Measurements from ENCODE around the gene MACROD2.
"Not testable (repeated sequence)": the region's sequence is repeated elsewhere in the genome, so short reads cannot be mapped to it uniquely, and the experiment has no call there.

The MACROD2 gene

DNA sequence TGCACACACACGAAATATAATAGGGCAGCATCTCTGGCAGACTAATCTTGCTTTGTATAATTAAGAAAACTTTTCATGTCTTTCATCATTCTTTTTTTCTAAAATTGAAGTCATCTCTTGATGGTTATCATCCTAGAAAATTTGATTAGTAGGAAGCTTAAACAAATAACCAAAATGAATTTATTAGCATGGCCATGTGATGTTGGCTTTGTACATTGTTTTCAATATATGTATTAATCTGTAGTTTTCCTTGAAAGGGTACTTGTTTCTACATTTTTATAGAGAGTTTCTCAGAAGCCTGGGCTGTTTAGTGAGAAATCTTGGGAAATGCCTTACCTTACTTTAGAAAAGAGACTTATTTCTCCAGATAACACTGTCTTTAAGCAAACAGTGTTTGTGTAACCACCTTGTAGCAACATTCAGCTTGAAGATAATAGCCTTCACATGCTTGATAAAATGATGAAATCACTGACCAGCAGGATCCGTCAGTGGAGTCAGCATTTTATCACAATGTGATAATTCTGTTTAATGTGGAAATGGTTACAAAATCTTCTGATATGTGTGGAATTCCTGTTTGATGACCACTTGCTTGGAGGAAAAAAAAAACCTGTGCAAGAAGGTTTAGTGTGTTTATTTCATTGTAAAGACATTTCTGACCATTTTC, 147.8 kb downstream of the MACROD2 start:
- intact Hi-C loops (cut with DNase I): no loop called here
- no peak for DNase-seq

DNA sequence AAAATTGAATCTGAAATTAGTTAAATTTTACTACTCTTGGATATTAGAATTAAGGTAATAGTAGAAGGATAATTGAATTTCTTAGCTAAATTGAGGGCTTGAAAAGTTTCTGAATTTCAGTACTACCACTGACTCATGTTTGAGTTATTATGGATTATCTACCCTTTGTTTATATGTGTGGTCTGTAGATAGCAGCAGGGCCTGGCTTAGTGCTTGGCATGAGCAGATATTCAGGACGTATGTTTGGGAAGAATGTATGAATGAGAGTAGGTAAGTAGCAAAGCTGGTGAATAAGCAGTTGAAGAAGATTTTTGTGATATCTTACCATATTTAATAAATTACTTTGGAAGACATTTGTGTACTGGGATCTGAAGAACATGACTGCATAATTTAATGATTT, 152.7 kb downstream of the MACROD2 start:
- DNase-seq: no peak
- intact Hi-C loops (cut with DNase I): no loop called here

- DNase-seq: no peak
- intact Hi-C loops (cut with DNase I): no loop called here
Observed at GRCh38 chr20:14155361-14155760, 160.0 kb downstream of the MACROD2 start.

DNA sequence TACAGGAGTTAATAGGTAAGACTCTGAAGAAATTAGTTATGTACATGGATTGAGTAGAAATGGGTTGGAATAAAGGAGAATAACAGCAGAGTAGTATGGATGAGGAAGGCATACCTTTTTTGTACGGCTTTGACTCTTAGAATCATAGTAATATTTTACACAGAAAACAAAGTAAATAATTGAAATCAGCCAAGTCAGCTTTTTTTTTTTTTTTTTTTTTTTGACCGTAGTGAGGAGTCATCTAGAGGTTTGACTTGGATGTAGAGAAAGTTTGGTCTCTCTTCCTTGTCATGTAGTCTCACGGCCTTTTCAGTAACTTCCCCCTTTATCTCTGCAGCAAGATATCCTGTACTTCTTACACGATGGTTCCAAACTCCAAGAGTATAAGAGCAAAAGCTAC, 183.2 kb downstream of the MACROD2 start:
- intact Hi-C loops (cut with DNase I): no loop called here
- no peak for DNase-seq

- intact Hi-C loops (cut with DNase I): no loop called here
Observed at GRCh38 chr20:14178952-14179351, 183.6 kb downstream of the MACROD2 start.

DNA sequence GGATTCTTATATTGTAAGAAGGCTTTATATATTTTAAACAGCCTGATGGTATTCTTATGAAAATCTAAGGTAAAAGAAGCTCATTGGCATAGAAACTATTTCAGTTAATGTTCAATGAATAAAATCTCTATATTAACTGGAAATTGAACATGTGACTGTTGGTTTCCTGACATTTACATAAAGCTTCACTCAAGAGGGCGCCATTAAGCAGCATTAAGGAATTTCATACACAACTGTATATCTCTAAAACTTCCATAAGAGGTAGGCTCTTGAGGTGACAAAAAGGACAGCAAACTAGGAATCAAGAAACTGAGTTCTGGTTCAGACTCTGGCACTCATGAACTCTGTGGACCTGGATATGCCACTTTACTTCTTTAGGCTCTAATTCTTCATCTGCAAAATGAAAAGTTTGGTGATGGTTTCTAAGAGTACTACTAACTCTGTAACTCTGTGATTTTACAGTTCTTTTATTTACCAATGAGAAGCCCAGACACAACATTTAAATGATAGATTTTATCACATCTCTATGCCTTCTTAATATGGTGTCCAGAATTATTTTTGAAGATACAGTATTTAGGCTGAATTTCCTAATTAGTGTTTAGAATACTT, 194.6 kb downstream of the MACROD2 start:
- intact Hi-C loops (cut with DNase I): no loop called here
- DNase-seq: no peak

More at GRCh38 chr20:14178952-14179351, 183.6 kb downstream of the MACROD2 start:
- DNase-seq: no peak

- DNase-seq: no peak
- intact Hi-C loops (cut with DNase I): no loop called here
Observed at GRCh38 chr20:14191559-14191958, 196.2 kb downstream of the MACROD2 start.

DNA sequence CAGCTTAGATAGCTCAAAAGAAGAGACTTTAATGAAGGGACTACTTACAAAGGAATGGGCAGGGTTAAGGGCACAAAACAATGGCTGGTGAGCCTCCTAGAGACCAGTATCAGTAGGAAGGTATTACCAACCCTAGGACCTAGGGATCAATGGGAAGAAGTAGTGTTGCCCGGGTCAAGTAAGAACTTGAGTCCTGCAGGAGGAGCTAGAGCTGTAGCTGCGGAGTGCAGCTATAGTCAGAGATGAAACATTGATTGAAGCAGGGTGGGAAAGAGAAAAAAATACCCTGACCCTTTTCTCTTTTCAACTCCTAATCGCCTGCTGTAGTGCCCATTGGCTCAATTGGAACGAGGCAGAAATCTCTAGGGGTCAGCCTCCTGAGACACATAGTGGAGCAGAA, 198.1 kb downstream of the MACROD2 start:
- intact Hi-C loops (cut with DNase I): no loop called here
- no peak for DNase-seq

- intact Hi-C loops (cut with DNase I): no loop called here
Observed at GRCh38 chr20:14193885-14194284, 198.6 kb downstream of the MACROD2 start.

GRCh38 chr20:14197097-14197496, 201.8 kb downstream of the MACROD2 start:
- intact Hi-C loops (cut with DNase I): no loop called here
- no peak for DNase-seq

More at GRCh38 chr20:14193885-14194284, 198.6 kb downstream of the MACROD2 start:
- no peak for DNase-seq

DNA sequence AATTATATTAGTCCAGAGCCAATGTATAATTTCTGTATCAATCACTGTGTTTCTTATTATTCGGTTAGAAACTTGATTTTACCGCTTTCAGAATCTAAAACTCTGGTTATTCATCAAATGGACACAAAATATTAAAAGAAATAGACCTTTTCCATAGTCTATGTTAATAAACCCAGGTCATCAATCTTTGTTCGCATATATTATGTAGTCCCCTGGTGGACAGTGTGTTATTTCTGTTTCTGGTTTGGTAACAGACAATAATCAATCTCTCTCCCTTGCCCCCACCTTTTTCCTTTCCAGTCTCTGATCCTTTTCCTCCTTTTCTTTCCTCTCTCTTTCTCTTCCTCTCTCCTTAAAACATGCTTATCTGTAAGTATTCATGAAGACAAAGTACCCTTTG, 203.1 kb downstream of the MACROD2 start:
- no peak for DNase-seq
- intact Hi-C loops (cut with DNase I): no loop called here

- DNase-seq: peak in 2 of 42 donors; percentile 18 to 23
- intact Hi-C loops (cut with DNase I): no loop called here
Observed at GRCh38 chr20:14199111-14199510, 203.8 kb downstream of the MACROD2 start.

- intact Hi-C loops (cut with DNase I): no loop called here
- no peak for DNase-seq
Observed at GRCh38 chr20:14203657-14204056, 208.3 kb downstream of the MACROD2 start.

GRCh38 chr20:14207591-14207990, 212.3 kb downstream of the MACROD2 start:
- DNase-seq: no peak
- intact Hi-C loops (cut with DNase I): no loop called here

- intact Hi-C loops (cut with DNase I): no loop called here
- no peak for DNase-seq
Observed at GRCh38 chr20:14208956-14209355, 213.6 kb downstream of the MACROD2 start.

- DNase-seq: no peak
- intact Hi-C loops (cut with DNase I): no loop called here
Observed at GRCh38 chr20:14210146-14210545, 214.8 kb downstream of the MACROD2 start.

DNA sequence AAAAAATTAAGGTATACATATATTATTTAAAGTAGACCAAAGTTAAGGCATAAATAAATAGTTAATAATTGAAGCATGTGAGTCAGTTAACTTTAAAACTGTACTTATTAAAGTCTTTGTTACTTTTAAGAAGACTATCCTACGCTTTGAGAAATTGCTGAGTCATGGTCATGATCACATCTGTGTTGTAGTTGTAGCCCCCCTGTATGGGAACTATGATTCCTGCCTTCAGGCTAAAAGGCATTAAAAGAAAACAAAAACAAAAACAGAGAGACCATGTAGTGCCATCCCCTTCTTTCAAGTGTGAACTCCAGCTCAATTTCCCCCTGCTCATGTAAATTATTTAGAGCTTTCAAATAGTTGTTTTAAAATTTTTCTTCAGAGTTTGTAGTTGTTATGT, 218.7 kb downstream of the MACROD2 start:
- intact Hi-C loops (cut with DNase I): no loop called here
- no peak for DNase-seq

DNA sequence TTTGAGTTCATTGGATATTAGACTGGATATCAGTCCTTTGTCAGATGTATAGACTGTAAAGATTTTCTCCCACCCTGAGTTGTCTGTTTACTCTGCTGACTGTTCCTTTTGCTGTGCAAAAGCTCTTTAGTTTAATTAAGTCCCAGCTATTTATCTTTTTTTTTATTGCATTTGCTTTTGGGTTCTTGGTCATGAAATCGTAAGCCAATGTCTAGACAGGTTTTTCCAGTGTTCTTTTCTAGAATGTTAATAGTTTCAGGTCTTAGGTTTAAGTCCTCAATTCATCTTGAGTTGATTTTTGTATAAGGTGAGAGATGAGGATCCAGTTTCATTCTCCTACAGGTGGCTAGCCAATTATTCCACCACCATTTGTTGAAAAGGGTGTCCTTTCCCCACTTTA, 220.6 kb downstream of the MACROD2 start:
- intact Hi-C loops (cut with DNase I); DNase-seq: not testable (repeated sequence)

DNA sequence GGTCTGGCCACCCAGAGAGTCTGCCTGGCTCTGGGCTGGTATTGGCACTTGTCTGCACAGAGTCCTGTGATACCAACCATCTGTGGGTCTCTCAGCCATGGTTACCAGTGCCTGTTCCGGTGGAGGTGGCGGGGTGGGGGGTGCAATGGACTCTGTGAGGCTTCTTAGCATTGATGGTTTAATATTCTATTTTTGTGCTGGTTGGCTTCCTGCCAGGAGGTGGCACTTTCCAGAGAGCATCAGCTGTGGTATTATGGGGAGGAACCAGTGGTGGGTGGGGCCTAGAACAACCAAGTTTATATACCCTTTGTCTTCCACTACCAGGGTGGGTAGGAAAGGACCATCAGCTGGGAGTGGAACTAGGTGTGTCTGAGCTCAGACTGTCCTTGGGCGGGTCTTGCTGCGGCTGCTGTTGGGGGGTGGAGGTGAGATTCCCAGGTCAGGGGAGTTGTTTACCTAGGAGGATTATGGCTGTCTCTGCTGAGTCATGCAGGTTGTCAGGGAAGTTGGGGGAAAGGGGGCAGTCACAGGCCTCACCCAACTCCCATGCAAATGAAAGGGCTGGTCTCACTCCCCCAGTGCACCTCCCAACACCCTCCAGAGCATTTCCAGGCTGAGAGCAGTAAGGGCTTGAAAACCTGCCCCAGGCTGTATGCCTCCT, 224.6 kb downstream of the MACROD2 start:
- intact Hi-C loops (cut with DNase I): no loop called here

GRCh38 chr20:14220986-14221385, 225.7 kb downstream of the MACROD2 start:
- no peak for DNase-seq
- intact Hi-C loops (cut with DNase I): no loop called here

More for the DNA sequence above, 224.6 kb downstream of the MACROD2 start:
- no peak for DNase-seq

GRCh38 chr20:14223806-14224205, 228.5 kb downstream of the MACROD2 start:
- DNase-seq: no peak
- intact Hi-C loops (cut with DNase I): no loop called here

Data from head of caudate nucleus (tissue), 42 donors.